Ramos (cell line): ENCODE results near the gene CREB3L2.

Experiments
- in situ Hi-C: fragments of 300-500 bp; cut with MboI; formaldehyde crosslinking; loops from one replicate; pipeline ENCODE4 v1.14.3; 2022; ENCODE audit warnings: low sequenced_read_pairs; ENCODE audit not compliant: unreplicated experiment

CREB3L2 gene

DNA sequence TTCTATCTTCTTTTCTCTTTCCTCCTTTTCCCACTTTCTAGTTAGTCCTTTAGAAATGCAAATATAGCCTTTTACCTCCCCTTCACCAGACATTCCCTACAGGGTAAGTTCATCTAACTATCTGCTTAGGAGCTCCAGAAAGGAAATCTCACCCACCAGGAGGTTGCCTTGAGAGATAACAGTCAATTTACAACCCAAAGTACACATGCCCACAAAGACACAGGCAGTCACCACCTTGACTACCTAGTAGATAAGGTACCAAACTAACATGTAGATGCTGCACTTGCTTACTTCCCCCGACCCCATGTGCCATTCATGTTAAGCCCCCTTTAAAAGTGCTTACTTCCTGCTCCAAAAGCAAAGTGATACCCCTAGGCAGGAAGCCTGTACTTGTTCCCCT, 12.8 kb upstream of the CREB3L2 start:
- in situ Hi-C loops, result loop anchor here (5.0 kb wide), 1 partner anchor 357 kb away; no protein-coding TSS in a partner anchor

DNA sequence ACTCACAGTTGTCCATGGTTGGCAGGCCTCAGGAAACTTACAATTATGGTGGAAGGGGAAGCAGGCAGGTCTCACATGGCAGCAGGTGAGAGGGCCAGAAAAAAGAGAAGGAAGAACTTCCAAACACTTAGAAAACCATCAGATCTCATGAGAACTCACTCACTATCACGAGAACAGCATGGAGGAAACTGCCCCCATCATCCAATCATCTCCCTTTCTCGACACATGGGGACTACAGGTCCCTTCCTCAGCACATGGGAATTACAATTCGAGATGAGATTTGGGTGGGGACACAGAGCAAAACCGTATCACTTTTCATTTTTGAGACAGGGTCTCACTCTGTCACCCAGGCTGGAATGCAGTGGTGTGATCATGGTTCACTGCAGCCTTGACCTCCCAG, 12.3 kb upstream of the CREB3L2 start:
- in situ Hi-C loops, result loop anchor here (5.0 kb wide), 1 partner anchor 357 kb away; no protein-coding TSS in a partner anchor

DNA sequence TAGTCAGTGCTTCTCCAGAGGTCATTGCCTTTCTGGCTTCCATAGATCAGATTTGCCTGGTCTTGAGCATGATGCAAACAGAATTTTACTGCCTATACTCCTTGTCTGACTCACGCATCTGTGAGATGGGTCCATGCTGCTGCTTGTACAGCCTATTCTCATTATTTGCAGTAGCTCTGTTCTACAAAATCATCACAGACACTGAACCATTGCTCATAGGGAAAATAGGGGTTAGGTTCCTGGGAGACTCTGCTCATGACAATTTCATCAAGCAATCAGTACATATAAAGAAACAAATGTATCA, 7.4 kb upstream of the CREB3L2 start:
- in situ Hi-C loops, result loop anchor here (5.0 kb wide), 1 partner anchor 102 kb away; no protein-coding TSS in a partner anchor

DNA sequence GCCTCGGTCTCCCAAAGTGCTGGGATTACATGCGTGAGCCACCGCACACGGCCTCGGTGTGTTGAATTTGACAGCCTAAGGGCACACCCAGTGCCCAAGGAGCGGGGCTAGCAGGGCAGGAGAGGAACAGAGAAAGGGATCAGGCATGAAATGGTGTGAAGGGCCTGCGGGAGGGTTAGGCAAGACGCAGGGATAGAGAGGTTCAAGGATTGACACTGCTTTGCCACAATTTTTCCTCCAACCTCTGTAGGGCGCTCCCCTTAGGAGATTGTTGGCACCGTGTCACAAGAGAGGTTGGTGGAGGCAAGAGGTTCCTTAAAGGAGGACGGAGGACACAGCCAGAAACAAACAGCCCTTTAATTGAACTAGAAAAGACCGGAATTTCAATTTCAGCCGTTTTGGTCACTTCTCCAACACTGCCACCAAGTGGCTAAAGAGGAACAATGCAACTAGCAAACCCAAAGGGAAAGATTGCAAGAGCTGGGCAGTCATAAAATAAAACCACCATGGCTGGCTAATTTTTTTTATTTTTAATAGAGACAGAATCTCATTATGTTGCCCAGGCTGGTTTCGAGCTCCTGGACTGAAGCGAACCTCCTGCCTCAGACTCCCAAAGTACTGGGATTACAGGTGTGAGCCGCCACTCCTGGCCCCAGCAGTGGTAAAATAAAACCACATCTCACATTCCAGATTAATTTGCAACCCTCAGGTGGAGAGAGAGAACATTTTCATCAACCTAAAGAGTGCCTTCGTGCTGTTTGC, 6.9 kb upstream of the CREB3L2 start:
- in situ Hi-C loops, result loop anchor here (5.0 kb wide), 1 partner anchor 101 kb away; no protein-coding TSS in a partner anchor

DNA sequence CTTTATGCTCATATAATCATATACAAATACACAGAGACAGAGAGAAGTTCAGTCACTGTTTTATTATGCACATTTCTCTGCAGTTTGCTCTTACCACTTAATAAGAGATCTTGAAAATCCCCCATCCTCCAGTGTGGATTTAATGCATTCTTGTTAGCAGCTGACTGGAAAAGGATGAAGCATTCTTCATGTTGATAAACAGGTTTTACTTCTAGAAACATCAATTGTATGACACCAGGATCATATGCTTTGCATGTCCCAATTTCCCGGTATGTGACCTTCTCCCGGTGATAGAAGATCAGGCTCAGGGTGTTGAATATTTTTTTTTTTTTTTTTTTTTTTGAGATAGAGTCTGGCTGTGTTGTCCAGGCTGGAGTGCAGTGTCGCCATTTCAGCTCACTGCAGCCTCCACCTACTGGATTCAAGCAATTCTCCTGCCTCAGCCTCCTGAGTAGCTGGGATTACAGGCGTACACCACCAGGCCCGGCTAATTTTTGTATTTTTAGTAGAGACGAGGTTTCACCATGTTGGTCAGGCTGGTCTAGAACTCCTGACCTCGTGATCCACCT, 6.2 kb upstream of the CREB3L2 start:
- in situ Hi-C loops, result loop anchor here (5.0 kb wide), 1 partner anchor 101 kb away; no protein-coding TSS in a partner anchor

DNA sequence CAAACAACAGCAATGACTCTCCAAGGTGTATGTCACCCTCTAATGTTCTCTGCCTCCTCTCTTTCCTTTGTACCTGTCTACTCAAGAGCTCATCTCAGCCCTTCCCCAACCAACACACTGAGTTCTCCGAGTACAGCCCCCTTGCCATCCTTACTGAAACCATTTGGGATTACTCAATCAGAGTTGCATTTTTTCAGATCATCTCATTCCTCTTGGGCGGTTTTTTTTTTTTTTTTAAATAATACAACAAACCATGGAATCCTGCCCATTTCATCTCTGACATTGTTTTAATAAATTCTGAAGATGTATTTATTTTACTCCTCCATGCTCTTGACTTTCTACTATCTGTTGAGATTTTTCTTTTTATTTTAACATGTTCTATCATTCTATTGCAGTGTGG, 4.2 kb upstream of the CREB3L2 start:
- in situ Hi-C loops, result loop anchor here (5.0 kb wide), 1 partner anchor 99 kb away; no protein-coding TSS in a partner anchor

DNA sequence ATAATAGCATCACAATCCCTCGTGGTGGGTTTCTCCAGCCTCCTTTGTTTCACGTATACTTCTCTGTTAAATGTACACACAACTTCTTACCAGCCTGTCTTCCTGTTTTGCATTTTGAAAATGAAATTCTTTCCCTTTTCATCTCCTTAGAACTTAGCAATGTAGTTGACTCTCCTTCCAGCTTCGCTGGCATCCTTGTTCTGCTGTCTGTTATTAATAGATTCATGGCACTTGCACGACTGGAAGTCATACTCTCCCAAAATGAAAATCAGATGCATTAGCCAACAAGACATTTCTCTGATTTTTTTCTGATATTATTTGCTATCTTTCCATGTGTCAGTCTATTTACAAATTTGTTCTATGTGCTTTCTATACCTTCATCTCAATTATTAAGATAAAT, 3.0 kb upstream of the CREB3L2 start:
- in situ Hi-C loops, result loop anchor here (5.0 kb wide), 1 partner anchor 98 kb away; no protein-coding TSS in a partner anchor

DNA sequence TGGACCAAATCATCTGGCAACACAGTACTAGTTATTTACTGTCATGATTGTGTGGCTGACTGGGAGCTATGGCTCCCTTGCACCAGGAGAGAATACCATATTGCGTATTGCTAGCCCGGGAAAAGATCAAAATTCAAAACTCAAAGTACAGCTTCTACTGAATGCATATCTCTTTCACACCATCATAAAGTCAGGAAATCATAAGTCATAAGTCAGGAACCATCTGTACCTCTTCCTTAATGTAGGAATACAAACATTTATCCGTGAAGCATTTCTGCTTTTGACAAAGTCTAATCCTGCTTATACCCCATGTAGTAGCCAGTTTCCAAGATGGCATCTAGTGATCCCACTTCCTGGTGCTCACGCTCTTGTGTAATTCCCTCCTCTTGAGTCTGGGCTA, 2.2 kb upstream of the CREB3L2 start:
- in situ Hi-C loops, result no loop called here

DNA sequence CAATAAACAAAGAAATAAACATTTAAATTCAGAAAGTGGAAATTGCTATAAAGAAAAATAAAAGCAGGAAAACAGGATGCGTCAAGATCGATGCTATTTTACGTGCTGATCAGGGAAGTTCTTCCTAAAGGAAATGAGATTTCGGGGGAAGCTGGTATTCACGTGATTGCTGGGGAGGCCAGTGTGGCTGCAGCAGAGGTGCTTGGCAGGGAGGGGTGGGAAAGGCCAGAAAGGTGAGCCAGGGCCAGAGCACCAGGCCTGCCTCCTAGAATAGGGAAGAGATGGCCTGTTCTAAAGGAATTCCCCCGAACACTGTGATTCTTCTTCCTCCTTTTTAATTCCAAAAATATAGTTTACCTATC, 923 bp upstream of the CREB3L2 start:
- in situ Hi-C loops, result no loop called here

DNA sequence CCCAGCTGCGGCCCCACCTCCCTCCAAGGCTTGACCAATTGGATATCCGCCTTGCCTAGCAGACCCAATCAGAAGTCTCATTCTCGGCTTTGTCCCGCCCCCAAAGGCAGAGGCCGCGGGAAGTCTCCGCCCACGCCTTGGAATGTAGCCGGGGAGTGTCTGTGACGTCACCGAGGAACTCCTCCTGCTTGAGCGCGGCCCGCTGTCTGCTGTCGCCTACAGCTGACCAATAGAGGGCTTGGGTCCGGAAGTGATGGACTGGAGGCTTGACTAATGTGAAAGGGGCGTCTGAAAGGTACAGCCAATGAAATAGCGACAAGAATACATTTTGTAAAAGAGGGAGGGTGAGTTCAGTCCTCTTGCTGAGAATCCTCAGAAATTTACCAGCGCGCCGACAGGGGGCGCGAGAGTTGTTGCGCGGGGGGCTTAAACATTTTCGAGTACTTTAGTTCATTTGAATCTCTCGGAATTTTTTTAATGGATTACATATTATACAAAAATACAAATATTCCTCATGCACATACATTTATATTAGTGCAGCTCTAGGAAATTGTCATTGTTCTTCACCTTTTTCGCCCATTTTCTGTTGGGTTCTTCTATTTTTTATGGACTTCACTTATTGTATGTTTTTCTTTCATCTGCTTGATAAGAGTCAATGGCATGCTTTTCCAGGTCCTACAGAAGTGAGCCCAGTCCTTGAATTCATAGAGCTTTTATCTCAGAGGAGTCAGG, 376 bp upstream of the CREB3L2 start:
- in situ Hi-C loops, result no loop called here

DNA sequence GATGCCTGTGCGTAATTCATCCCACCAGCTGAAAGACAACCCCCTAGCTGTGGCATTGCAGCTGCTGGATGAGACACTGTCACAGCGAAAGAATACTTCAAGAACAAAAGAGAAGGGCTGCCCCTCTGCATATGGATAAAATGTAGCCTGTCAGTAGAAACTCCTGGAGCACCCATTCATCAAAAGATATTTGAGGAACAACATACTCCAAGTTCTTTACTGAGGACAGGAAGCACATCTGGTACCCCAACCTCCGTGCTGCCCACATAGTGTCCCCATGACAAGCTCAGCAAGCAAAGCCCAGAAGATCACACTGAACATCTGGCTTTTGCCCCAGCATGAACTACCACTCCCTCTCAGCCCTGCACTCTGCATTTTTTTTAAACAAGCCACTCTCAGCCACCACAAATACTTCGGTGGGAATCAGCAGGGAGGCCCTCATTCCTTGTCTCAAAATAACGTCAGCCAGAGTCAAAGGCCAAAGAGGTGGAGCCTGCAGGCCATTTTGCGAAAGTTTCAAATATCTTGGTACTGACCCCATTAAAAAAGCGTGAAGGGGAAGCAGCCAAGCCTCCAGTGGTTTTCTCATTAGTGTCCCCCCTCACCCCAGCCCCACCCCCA, 1.7 kb downstream of the CREB3L2 start:
- in situ Hi-C loops, result no loop called here

DNA sequence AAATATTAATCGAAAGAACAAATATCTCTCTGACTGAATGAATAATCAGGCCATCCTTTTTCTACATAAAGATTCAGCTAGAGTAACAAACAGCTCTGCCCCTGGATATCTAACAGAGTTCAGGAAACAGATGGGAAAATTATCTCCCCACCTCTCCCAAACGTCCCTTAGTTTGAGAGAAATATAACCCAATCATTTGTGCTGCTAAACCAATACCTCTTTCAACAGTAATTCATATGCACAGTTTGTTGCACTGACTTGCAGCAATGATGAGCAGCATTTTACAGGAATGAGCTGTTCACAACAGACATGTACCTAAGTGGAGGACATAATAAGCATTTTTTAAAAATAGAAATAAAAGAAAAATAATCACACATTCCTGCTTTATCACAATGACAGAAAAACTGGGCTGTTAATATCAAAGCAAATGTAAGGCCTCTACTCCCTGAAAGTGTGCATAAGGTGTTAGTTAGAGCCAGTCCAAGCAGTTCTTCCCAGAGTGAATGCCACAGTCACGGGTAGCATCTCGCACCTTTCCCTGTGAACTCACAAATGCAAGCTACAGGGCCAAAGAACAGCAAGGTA, 2.3 kb downstream of the CREB3L2 start:
- in situ Hi-C loops, result loop anchor here (25.0 kb wide), 2 partner anchors 1088 to 1363 kb away; partner anchors contain the start of gene LUC7L2

DNA sequence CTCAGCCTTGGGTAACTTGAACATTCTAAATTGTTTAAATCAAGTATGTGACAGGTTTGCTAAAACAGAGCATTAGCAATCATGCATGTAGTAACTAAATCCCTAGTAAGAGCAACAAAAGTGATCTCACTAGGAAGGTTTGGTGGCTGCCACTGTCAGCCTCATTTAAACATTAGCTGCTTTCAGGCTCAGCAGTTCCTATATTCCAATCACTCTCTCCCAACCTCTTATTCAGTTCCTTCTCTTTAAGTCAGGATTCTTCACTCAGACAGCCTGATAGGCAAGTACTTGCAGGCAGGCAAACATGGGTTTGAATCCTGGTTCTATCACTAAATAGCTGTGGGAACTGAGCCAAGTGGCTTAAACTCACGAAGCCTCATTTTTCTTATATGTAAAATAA, 3.6 kb downstream of the CREB3L2 start:
- in situ Hi-C loops, result loop anchor here (25.0 kb wide), 2 partner anchors 1089 to 1364 kb away; partner anchors contain the start of gene LUC7L2

DNA sequence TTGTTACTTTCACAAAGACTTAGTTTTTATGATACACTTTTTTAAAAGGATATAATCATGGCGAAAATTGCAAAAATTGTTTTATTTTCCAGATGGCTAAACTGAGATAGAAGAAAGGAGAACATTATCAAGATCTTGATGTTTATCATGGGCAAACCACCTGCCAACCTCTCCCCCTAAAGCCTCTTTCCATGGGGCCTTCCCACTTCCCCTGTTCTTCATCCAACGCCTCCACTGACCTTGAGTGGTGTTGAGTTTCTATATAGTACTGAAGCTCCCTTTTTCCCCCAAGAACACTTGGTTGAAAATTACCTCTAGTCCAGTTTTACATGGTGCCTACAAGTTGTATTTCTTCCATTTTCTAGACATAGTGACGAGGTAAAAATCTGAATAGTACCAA, 5.0 kb downstream of the CREB3L2 start:
- in situ Hi-C loops, result loop anchor here (25.0 kb wide), 2 partner anchors 1090 to 1365 kb away; partner anchors contain the start of gene LUC7L2

DNA sequence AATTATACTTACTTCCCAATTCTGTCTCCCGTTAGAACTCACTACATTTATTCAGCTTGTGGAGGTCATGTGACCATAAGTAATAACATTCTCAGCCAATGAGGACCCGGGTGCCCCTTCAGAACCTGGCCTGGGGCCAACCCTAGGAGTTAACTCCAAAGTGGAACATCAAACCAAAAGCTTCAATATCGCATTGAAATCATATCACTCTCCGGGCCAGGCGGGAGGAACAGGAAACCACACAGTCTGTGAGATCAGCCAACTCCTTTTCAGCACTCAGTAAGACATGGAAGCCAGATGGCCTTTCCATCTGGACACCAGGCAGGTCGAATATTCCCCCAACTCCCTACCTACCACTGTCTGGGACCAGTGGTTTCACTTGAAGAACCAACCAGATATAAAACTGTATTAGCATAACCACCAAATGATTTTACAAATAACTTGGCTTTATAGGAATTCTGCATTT, 5.5 kb downstream of the CREB3L2 start:
- in situ Hi-C loops, result loop anchor here (25.0 kb wide), 2 partner anchors 1091 to 1366 kb away; partner anchors contain the start of gene LUC7L2

DNA sequence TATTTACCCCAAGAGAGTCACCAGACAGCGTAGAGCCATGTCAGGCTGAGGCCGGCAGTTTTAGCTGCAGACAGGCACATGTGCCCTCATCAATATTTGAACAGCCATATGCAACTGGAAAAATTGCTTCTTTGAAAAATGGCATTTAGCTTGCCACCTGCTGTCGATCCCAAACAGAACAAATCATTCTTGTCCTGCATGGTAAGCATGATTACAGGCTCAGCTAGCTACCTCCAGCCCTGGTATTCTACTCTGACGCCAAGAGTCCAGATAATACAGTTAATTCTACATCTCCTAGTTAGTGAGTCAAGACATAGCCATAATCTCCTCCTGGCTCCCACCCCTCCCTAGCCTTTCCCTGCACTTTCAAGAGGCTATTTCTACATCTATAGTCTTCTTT, 7.7 kb downstream of the CREB3L2 start:
- in situ Hi-C loops, result loop anchor here (25.0 kb wide), 2 partner anchors 1093 to 1368 kb away; partner anchors contain the start of gene LUC7L2

DNA sequence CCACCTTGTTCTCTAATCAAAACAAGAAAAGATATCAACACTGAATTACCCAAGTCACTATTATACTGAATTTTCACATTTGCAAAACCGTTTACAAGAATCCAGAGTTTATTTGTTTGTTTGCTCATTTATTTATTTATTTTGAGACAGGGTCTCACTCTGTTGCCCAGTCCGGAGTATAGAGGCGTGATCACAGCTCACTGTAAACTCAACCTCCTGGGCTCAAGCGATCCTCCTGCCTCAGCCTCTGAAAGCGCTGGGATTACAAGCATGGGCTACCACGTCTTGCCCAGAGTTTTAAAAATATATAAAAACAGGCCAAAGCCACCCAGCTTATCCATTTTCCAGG, 8.5 kb downstream of the CREB3L2 start:
- in situ Hi-C loops, result loop anchor here (25.0 kb wide), 2 partner anchors 1094 to 1369 kb away; partner anchors contain the start of gene LUC7L2

DNA sequence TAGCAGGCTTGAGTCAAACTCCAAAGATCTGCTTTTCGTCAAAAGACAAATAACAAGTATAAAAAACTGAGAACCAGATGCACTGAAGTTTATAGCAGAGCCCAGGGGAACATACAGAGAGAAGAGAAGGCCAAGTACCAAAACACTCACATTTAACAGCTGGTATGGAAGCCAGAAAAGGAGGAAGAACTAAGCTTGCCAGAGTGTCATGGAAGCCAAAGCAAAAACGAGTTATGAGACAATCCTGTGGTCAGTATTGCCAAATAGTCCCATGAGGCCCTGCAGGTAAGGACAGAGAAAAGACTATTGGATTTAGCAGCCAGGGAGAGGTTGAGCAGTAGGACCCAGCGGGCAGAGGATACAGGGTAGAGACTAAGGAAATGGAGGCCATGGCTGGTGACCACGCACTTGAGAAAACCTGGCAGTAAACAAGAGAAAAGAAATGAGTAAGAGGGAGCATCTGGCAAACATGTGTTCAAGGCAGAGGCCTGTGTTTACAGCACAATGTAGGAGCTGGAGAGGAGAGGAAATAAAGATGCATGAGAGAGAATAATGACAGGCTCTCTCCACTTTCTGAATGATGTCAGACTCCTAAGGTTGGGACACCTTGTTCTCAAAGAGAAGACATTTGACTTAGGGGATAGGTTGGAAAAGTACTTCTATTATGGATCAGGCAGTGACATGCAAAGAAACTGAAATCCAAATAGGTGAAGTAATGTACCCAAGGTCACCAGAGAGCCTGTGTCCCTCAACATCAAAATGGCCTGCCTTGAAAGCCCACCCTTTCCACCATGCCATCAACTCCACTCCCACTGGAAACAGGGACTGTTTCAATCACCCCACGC, 9.1 kb downstream of the CREB3L2 start:
- in situ Hi-C loops, result loop anchor here (25.0 kb wide), 2 partner anchors 1095 to 1370 kb away; partner anchors contain the start of gene LUC7L2

DNA sequence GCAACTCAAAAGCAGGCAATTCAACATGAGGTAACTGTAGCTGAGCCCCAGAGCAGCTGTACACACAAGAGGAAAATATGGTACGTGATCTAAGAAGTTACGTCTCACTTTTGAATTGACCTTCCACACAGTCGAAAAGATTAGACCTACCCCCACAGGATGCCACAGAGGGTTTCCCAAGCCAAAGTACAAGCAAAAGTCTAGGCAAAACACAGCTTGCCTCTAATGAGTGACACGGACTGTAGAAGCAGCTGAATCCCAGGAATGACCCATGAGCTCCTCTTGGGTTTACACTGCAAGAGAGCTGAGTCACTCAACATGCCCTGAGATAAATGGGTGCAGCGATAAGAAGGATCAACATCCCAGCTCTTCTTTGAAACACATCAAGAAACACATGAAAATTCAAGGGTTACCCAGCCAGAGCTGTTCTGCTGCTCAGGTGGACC, 9.8 kb downstream of the CREB3L2 start:
- in situ Hi-C loops, result loop anchor here (25.0 kb wide), 2 partner anchors 1095 to 1370 kb away; partner anchors contain the start of gene LUC7L2
